Neuron (in vitro differentiated cells): ENCODE measurements around the gene DMXL1.
"Not testable (repeated sequence)": the region's sequence is repeated elsewhere in the genome, so short reads cannot be mapped to it uniquely, and the experiment has no call there.

Experiments used
- H2AFZ ChIP-seq: one replicate; pipeline ENCODE4 v1.6.1; 2013; ENCODE audit warnings: low read depth, mild to moderate bottlenecking, inconsistent platforms, low read length, moderate library complexity
- H3K27me3 ChIP-seq: one replicate; pipeline ENCODE4 v1.6.1; 2013; ENCODE audit warnings: low read length; ENCODE audit not compliant: insufficient read depth
- H3K36me3 ChIP-seq: one replicate; pipeline ENCODE4 v1.6.1; 2013; ENCODE audit warnings: low read length; ENCODE audit not compliant: insufficient read depth
- H3K4me1 ChIP-seq: one replicate; pipeline ENCODE4 v1.6.1; 2013; ENCODE audit warnings: low read length; ENCODE audit not compliant: insufficient read depth
- H3K4me3 ChIP-seq: 2 replicates; pipeline ENCODE4 v1.5.1; 2013; ENCODE audit warnings: mild to moderate bottlenecking, low read length, moderate library complexity
- H3K9me3 ChIP-seq: one replicate; pipeline ENCODE4 v1.6.1; 2013; ENCODE audit warnings: low read length

The DMXL1 gene

GRCh38 chr5:119037496-119038215, 33.2 kb upstream of the DMXL1 start:
- no peaks in the 10 kb centered on the region for H3K4me1 ChIP-seq
- H2AFZ ChIP-seq = no peak overlapping the region
- H3K4me3 ChIP-seq = no peak overlapping the region
- no peaks in the 10 kb centered on the region for H3K9me3 ChIP-seq
- H3K27me3 ChIP-seq = no peaks in the 10 kb centered on the region
- H3K36me3 ChIP-seq = no peaks in the 10 kb centered on the region

- no peaks in the 10 kb centered on the region for H3K36me3 ChIP-seq
- H3K27me3 ChIP-seq = no peaks in the 10 kb centered on the region
- H3K4me3 ChIP-seq = no peak overlapping the region
- no peaks in the 10 kb centered on the region for H3K9me3 ChIP-seq
- no peak overlapping the region for H2AFZ ChIP-seq
- peaks cover 4% of the 10 kb centered on the region for H3K4me1 ChIP-seq
Observed at GRCh38 chr5:119048246-119048645, 22.6 kb upstream of the DMXL1 start.

GRCh38 chr5:119049824-119050449, 20.9 kb upstream of the DMXL1 start:
- Histone ChIP-seq H3K36me3 (no peaks in the 10 kb centered on the region), H3K27me3 (no peaks in the 10 kb centered on the region), H3K9me3 (no peaks in the 10 kb centered on the region), H3K4me3 (no peak overlapping the region), H2AFZ (no peak overlapping the region), H3K4me1 (peaks cover 4% of the 10 kb centered on the region)

GRCh38 chr5:119054101-119054500, 16.8 kb upstream of the DMXL1 start:
- Histone ChIP-seq H3K27me3 (no peaks in the 10 kb centered on the region), H2AFZ (no peak overlapping the region), H3K9me3 (no peaks in the 10 kb centered on the region), H3K36me3 (no peaks in the 10 kb centered on the region), H3K4me1 (peaks cover 4% of the 10 kb centered on the region), H3K4me3 (no peak overlapping the region)

GRCh38 chr5:119055294-119055693, 15.6 kb upstream of the DMXL1 start:
- Histone ChIP-seq H3K4me3 (no peak overlapping the region), H3K4me1 (no peaks in the 10 kb centered on the region)

GRCh38 chr5:119058979-119059529, 11.8 kb upstream of the DMXL1 start:
- no peaks in the 10 kb centered on the region for H3K9me3 ChIP-seq
- H2AFZ ChIP-seq = no peak overlapping the region
- no peaks in the 10 kb centered on the region for H3K36me3 ChIP-seq
- no peaks in the 10 kb centered on the region for H3K27me3 ChIP-seq
- no peaks in the 10 kb centered on the region for H3K4me1 ChIP-seq
- H3K4me3 ChIP-seq = no peak overlapping the region

More at GRCh38 chr5:119055294-119055693, 15.6 kb upstream of the DMXL1 start:
- no peaks in the 10 kb centered on the region for H3K36me3 ChIP-seq
- H3K27me3 ChIP-seq = no peaks in the 10 kb centered on the region
- no peak overlapping the region for H2AFZ ChIP-seq
- H3K9me3 ChIP-seq = no peaks in the 10 kb centered on the region

- Histone ChIP-seq H3K27me3 (no peaks in the 10 kb centered on the region), H3K36me3 (no peaks in the 10 kb centered on the region), H3K4me1 (no peaks in the 10 kb centered on the region), H3K9me3 (no peaks in the 10 kb centered on the region), H2AFZ (no peak overlapping the region), H3K4me3 (no peak overlapping the region)
Observed at GRCh38 chr5:119059740-119060255, 11.1 kb upstream of the DMXL1 start.

- Histone ChIP-seq H3K27me3 (no peaks in the 10 kb centered on the region), H3K4me1 (no peaks in the 10 kb centered on the region), H3K36me3 (no peaks in the 10 kb centered on the region), H3K9me3 (no peaks in the 10 kb centered on the region), H2AFZ (no peak overlapping the region), H3K4me3 (no peak overlapping the region)
Observed at GRCh38 chr5:119063579-119064379, 7.1 kb upstream of the DMXL1 start.

- no peaks in the 10 kb centered on the region for H3K36me3 ChIP-seq
- no peak overlapping the region for H3K4me3 ChIP-seq
- H3K27me3 ChIP-seq = no peaks in the 10 kb centered on the region
- H3K9me3 ChIP-seq = no peaks in the 10 kb centered on the region
- H3K4me1 ChIP-seq = peaks cover 4% of the 10 kb centered on the region
- no peak overlapping the region for H2AFZ ChIP-seq
Observed at GRCh38 chr5:119067450-119067849, 3.4 kb upstream of the DMXL1 start.

- peak overlapping the region; percentile 88 for H3K4me3 ChIP-seq
- H3K27me3 ChIP-seq = no peaks in the 10 kb centered on the region
- no peaks in the 10 kb centered on the region for H3K9me3 ChIP-seq
- peaks cover 10% of the 10 kb centered on the region for H3K4me1 ChIP-seq
- H3K36me3 ChIP-seq = no peaks in the 10 kb centered on the region
- H2AFZ ChIP-seq = peak overlapping the region; percentile 92
Observed at GRCh38 chr5:119070578-119070827, 384 bp upstream of the DMXL1 start.

GRCh38 chr5:119071561-119071995, 691 bp downstream of the DMXL1 start:
- Histone ChIP-seq H3K27me3 (no peaks in the 10 kb centered on the region), H3K36me3 (no peaks in the 10 kb centered on the region), H2AFZ (peak overlapping the region; percentile 92), H3K4me1 (peaks cover 10% of the 10 kb centered on the region), H3K4me3 (peak overlapping the region; percentile 88), H3K9me3 (no peaks in the 10 kb centered on the region)

- peak overlapping the region; percentile 88 for H3K4me3 ChIP-seq
- H2AFZ ChIP-seq = no peak overlapping the region
- no peaks in the 10 kb centered on the region for H3K9me3 ChIP-seq
Observed at GRCh38 chr5:119072496-119072895, 1.6 kb downstream of the DMXL1 start.

GRCh38 chr5:119073746-119074337, 3.0 kb downstream of the DMXL1 start:
- not testable (repeated sequence) for H3K36me3 ChIP-seq, H3K4me3 ChIP-seq, H3K27me3 ChIP-seq, H3K9me3 ChIP-seq, H2AFZ ChIP-seq
- peaks cover 10% of the 10 kb centered on the region for H3K4me1 ChIP-seq

More at GRCh38 chr5:119072496-119072895, 1.6 kb downstream of the DMXL1 start:
- H3K36me3 ChIP-seq = no peaks in the 10 kb centered on the region
- no peaks in the 10 kb centered on the region for H3K27me3 ChIP-seq
- H3K4me1 ChIP-seq = peaks cover 10% of the 10 kb centered on the region
